NOMO-1 treated with dmso at 0.1 percent for 144 hours (cell line): ENCODE data around the gene RNU6-9.

Source experiments
- DNase-seq: peaks from one replicate; lab custom pipeline; 2025; ENCODE audit not compliant: unreplicated experiment; lab: John Stamatoyannopoulos, UW

Gene RNU6-9

DNA sequence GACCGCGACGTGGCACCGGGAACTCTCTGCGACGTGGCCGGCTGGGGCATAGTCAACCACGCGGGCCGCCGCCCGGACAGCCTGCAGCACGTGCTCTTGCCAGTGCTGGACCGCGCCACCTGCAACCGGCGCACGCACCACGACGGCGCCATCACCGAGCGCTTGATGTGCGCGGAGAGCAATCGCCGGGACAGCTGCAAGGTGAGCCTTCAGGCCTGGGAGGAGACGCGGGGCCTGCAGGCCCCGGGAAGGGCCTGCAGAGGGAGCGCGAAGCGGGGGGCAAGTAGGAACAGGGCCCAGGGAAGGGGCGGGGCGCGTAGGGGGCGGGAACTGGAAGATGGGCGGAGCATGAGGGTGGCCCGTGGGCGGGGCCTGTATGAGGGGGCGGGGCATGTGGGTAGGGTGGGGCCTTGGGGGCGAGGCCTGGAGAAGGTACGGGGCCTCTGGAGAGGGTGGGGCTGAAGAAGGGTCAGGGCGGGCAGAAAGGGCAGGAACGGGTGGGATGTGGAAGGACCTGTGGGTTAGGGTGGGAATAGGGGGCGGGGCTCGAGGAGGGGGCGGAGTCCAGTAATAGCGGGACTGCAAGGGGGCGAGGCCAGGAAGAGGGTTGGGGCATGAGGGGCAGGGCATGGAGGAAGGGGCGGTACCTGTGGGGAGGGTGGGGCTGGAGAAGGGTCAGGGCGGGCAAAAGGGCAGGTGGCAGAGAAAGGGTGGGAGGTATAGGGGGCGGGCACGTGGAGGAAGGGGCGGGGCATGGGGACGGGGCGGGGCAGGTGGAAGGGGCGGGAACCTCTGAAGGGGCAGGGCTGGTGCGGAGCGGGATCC lies 31.3 kb upstream of the RNU6-9 start:
- peak; percentile 42 for DNase-seq

DNA sequence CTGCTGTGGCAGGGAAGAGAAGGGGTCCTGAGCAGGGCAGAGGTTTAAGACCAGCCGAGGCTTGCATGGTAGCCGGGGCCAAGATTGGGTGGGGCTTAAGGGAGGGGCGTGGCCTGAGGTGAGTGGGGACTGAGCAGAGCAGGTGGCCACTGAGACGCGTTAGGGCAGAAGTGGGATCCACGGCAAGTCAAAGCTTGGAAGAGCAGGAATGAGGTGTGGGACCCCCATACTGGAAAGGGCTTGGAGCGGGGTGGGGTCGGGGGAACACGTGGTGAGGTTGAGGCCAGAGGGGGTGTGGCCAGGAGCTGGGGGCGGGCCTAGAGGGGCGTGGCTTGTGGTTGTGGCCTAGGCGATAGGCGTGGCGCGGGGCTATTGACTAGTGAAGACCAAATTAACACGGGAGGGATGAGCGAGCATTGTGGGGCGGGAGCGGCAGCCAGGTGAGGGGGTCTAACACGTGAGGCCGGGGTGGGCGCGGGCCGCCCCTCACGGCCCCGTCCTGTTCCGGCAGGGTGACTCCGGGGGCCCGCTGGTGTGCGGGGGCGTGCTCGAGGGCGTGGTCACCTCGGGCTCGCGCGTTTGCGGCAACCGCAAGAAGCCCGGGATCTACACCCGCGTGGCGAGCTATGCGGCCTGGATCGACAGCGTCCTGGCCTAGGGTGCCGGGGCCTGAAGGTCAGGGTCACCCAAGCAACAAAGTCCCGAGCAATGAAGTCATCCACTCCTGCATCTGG lies 30.5 kb upstream of the RNU6-9 start:
- no peak for DNase-seq

DNA sequence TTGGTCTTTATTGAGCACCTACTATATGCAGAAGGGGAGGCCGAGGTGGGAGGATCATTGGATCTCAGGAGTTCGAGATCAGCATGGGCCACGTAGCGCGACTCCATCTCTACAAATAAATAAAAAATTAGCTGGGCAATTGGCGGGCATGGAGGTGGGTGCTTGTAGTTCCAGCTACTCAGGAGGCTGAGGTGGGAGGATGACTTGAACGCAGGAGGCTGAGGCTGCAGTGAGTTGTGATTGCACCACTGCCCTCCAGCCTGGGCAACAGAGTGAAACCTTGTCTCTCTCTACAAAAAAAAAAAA lies 30.0 kb upstream of the RNU6-9 start:
- DNase-seq, result no peak

DNA sequence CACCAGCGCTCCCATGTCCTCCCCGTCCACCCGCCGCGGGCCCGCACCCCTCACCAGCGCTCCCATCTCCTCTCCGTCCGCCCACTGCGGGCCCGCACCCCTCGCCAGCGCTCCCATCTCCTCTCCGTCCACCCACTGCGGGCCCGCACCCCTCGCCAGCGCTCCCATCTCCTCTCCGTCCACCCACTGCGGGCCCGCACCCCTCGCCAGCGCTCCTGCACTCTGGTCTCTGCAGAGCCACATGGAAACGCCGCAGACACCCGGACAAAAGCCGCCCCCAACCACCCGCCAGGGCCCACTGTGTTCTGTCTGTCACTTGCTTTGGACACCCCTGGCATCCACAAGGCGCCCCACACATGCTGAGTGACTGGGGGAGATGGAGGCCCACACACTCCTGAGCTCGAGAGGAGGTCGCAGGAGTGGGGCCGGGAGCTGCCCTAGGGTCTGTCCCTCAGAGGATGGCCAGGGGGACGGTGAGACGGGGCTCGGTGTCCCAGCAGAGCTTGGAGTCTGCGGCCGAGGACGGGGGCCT lies 26.4 kb upstream of the RNU6-9 start:
- no peak for DNase-seq

DNA sequence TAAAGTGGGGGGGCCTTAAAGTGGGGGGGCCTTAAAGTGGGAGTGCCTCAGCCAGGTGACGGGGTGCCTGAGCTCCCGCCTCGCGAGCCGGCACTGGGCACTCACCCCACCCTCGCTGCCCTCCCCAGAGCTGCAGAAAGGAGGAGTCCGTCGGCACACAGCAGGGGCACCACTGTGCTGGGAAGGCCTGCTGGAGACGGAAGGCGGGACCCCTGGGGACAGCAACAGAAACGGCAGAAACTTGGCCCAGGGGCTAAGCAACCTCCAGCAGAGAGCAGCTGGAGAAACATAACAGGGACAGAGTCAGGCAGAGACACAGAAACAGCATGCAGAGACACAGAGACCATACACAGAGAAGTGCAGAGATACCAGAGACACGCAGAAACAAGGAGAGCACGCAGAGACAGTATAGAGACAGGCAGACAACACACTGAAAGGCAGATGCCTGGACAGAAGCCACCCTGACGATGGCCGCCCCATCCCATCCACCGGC lies 25.9 kb upstream of the RNU6-9 start:
- DNase-seq, result no peak

DNA sequence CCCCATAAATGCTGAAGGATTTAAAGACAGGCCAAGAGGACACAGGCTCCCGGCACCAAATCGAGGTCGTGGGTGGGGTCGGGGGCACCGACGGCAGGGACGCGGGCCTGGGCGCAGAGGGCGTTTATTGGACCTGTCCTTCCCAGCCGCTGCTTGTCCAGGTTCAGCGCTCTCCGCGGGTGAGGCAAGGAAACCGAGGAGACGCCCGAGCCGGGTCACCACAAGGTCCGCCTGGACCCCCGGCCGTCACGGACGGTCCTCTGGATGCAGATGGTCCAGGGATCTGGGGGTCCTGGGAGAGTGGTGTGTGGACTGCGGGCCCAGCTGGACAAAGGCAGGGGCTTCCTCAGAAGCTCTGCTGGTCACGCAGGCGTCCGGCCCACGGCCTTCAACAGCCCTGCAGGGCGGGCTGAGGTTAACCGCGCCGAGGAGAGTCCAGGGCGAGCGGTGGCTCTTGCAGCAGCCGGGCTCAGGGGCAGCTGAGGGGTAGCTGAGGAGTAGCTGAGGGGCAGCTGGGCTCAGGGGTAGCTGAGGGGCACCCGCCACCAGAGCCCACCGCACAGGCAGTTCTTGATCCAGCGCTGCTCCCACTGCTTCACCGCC lies 25.3 kb upstream of the RNU6-9 start:
- DNase-seq, result no peak

DNA sequence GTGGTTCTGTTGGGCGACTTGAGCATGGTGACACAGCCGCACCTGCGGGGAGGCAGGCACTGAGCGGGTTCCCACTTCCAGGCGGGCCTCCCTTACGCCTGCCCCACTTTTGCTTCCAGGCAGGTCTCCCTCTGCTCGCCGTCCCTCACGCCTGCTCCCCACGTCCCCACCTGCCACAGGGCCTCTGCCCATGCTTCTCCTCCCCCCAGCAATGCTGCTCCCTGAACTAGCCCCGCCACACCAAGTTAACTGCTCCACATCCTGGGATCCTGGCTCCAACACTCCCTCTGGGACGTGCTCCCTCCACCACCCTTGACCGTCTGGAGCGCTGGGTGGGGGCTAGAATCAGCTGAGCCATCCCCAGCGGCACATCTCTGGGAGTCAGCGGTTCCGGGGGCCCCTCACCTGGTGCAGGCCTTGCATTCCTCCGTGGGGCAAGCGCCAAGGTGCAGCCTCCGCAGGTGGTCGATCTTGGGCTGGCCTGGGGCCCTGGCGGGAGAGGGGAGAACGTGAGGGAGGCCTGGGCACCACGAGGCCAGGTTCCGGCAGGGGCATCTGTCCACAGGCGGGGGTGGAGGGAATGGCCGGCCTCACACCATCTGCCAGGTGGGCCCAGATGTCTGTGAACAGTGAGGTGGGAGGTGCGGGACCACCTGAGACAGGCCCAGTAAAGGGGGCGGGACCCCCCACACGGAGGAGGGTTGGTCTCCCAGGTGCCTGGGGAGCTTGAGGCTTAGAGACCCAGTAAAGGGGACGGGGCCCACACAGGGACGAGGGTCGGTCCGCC lies 24.6 kb upstream of the RNU6-9 start:
- DNase-seq, result no peak

DNA sequence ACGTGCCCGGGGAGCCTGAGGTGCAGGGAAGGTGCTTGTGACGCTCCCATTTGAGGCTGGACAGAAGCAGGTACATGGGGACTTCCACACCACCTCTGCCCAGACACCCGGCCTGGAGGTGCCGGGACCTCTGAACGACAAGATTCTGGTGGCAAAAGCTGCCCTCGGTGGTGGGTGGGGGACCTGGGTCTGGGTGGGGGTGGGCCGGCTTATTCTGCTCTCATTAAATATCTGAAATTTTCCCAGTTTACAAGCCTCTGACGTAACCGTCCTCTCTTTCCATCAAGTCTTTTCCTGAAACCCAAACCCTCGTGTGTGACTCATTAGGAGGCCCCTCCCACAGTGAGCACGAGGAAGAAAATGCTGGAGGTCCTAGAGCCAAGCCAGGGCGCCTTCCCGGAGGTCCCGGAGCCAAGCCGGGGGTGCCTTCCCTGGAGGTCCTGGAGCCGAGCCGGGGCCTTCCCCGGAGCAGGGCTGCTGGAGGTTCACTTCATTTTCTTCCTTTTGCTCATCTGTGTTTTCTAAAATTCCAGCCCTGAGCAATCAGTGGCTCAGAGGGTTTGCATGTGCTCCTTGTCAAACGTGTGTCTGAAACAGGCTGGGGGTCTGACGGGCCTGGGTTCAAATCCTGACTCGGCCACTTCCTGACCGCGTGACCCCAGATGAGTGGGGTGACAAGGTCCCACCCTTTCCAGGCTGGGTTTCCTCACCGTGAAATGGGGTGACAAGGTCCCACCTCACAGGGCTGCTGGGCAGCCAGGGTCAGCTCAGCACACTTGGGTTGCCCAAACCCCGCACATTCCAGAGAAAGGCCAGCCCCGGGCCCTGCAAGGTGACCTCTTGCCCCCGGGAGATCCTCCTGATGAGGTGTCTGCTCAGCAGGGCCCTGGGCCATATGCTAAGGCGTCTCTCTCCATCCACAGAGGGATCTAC lies 23.8 kb upstream of the RNU6-9 start:
- no peak for DNase-seq

DNA sequence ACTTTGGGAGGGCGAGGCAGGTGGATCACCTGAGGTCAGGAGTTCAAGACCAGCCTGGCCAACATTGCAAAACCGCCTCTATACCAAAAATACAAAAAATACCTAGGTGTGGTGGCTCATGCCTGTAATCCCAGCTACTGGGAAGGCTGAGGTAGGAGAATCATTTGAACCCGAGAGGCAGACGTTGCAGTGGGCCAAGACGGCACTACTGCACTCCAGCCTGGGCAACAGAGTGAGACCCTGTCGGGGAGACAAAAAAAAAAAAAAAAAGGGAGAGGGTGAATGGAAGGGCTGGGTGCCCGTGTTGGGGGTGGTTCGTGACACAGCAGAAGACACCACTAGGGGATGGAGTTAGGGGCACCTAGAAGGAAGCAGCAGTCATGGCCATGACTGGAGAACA lies 23.0 kb upstream of the RNU6-9 start:
- no peak for DNase-seq

DNA sequence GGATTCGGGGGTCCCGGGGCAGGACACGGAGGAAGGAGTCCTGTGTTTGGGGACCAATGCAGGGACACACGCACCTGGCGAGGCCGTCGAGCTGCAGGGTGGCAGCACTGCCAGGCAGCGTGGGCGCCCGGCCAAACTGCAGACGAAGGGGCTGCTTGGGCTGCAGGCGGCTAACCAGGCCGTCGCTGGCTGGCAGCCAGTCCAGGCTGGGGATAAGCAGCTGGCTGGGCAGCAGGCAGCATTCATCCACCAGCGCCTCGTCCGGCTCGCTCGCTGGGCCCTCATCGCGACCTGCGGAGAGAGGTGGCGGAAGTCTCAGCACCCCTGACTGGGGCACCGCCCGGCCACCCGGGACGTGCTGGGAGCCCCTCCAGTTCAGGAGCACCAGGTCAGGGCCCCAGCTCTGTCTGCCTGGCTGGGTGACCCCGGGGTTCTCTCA lies 22.3 kb upstream of the RNU6-9 start:
- no peak for DNase-seq

DNA sequence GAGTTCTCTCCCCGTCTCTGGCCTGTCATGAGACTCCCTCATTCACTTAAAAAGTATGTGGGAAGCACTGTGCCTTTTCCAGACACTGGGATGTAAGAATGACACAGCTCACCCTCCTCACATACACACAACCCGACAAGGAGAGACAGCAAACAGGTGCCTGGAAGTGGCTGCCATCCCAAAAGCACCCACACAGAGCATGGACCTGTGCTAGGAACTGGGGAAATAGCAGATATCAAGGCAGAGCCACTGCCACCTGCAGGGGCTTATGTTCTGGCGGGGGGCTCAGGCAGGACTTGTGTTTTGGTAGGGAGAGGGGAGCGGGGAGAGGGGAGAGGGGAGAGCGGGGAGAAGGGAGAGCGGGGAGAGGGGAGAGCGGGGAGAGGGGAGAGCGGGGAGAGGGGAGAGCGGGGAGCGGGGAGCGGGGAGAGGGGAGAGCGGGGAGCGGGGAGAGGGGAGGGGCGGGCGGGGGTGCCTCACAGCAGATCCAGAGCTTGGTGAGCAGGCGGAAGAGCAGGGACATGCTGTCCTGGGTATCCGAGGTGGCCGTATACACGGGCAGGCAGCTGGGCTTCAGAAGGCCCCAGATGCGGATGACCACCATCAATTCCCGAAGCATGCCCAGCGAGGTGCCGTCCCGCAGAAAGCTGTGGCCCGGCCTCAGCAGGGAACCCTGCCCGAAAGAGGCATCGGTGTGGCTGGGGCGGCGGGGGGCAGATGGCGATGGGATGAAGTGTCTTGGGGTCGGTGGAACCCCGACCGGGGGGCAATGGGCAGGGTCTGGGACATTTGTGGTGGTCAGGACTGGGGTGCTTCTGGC lies 21.6 kb upstream of the RNU6-9 start:
- no peak for DNase-seq

DNA sequence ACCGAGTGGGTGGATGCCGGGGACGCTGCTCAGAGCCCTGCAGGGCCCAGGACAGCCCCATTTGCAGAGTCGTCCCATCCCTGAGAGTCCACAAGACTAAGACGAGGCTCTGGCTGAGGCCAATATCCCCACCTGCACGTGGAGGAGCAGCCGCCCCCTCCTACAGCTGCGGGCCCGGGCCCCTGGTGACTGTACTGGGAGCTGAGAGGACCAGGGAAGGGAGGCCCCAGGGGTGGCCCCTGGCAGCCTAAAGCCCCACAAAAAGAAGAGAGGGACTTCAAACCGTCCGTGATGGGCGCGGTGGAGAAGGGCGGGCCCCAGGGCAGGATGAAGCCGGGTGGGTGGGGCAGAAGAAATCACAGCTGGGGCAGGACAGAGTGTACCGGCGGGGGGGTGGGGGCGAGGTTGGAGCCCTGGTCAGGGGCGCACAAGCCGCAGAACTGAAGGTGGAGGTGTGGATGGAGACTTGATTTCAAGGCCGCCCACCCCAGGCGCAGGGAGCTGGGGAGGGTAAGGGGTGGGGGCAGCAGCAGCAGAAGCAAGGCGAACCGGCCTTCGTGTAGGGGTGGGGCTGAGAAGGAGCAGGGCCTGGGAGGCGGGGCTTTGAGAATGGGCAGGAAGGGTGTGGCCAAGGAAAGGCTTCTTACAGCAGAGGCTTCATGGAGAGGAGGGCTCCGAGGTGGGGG lies 20.9 kb upstream of the RNU6-9 start:
- peak; percentile 70 for DNase-seq

DNA sequence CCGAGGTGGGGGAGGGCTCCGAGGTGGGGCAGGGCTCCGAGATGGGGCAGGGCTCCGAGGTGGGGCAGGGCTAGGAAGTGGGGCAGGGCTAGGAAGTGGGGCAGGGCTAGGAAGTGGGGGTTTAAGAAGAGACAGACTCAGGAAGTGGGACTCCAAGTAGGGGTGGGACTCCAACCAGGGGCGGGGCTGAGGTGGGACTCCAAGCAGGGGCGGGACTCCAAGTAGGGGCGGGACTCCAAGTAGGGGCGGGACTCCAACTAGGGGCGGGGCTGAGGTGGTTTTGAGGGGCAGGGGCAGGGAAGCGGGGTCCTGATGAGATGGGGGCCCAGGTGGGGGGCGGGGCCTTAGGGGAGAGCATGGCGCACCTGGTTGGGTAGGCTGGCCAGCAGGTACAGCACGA lies 20.2 kb upstream of the RNU6-9 start:
- no peak for DNase-seq

DNA sequence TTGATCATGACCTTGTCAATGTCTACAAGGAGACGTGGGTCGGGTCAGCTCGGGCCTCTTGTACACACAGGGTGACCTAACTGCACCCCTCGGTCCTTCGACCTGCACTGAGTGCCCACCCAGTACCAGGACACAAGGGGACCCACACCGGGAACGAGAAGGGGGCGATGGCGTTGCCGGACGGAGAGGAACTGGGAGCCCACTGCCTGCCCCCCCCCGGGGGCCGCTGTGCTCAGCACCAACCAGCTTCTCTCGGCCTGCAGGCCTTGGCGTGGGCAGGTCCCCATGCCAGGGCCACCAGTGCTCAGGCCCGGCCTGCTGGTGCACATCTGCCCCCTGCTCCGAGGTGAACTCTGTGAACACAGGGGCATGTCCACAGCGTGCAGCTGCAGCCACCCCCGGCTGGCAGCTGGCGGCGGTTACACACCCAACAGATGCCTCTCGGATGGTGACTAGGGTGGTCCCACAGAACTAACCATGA lies 19.7 kb upstream of the RNU6-9 start:
- no peak for DNase-seq

DNA sequence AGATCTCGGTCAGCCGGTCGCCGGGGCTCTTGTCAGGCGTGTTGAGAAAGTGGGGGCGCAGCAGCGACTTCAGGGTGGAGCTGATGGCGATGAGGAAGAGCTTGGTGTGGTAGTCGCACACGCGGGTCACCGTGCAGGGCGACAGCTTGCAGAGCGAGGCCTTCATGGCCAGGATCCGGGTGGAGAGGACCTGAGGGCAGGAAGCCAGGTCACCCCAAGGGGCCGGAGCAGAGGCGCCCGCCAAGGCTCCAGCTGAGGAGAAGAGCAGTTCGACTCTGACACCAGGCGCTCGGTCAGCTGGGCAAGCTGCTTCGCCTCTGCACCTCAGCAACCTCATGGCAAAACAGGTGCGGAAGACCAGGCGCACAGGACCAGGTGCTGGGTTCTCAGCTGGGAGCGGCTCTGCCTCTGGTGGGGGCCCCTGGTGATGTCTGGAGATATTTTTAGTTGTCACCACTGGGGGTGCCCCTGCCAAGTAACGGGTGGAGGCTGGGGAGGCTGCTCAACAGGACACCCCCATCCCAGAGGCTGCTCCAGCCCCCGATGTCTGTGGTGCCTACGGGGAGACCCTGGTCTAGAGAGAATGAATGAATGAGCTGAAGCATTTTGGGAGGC lies 17.9 kb upstream of the RNU6-9 start:
- no peak for DNase-seq

DNA sequence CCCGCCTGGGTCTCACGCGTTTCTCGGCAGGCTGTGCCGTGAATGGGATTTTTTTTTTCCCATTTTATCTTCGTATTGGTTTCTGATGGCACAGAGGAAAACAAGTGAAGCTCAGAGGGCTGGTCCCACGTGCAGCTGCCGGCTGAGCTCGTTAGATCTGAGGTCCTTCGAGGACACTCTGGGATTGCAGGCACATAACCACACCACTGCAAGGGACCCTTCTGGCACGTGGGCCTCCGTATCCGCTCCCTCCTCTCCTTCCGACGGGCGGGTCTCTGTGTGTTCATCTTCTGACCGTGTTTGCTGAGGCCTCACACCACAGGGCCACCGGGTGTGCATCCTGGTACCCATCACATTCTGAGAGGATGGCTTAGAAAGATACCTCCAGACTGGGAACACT lies 17.2 kb upstream of the RNU6-9 start:
- no peak for DNase-seq

DNA sequence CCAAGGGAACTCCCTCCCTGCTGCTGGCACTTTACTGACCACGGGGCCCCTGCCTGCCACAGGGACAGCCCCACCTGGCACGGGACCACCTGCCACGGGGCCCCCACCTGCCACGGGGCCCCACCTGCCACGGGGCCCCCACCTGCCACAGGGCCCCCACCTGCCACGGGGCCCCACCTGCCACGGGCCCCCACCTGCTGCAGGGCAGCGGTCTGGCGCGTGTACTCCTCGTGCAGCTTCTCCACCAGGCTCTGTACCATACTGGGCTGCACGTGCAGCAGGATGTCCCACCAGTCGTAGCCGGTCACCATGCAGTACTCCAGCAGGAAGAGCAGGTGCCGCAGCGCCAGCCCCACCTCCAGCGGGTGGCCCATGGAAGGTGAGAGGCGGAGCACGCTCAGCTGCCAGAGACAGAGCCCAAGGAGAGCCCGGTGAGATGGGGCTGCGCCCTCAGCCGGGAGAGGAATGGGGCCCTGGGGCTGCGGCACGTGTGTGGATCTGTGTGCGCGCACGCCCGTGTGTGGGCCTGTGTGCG lies 16.4 kb upstream of the RNU6-9 start:
- no peak for DNase-seq
